ENCODE results near the gene MAG. TPM values are rescaled to one million over a fixed set of nuclear protein-coding genes. Genes with fewer than 3 reads are reported as not detected.

MAG gene
- total and polyA plus RNA-seq, 10 of the 15 experiments (the other 5 are each of a cell fraction or from before 2014, with no cell fraction given), result 0.03 to 0.82 (median 0.17) TPM; not detected in 2

GRCh38 chr19:35248310-35249145 lies 43.4 kb upstream of the MAG start, which contains the start of gene LSR (continued):
- TF ChIP-seq CTCF (IDR thresholded peaks at IDR 0.05 in 2 of 3, conservative IDR thresholded peaks at IDR 0.05 in 1 of 3; ENCODE audit: control insufficient read depth in 2 of 3, extremely low read depth in 1 of 3, insufficient read depth in 1 of 3, low read depth in 3 of 3, low read length in 3 of 3) (no peak), MYC (IDR thresholded peaks at IDR 0.05; ENCODE audit: insufficient read depth, insufficient read length, insufficient replicate concordance, low read length, severe bottlenecking) (no peak), KDM1A (IDR thresholded peaks at IDR 0.05; ENCODE audit: borderline replicate concordance) (no peak), IRF3 (IDR thresholded peaks at IDR 0.05) (no peak), BMI1 (IDR thresholded peaks at IDR 0.05; ENCODE audit: borderline replicate concordance) (no peak), ZNF217 (IDR thresholded peaks at IDR 0.05) (peak; percentile 64; the same call in 1 of the 2 replicates), ETV6 (conservative IDR thresholded peaks at IDR 0.05 in 1 of 2, IDR thresholded peaks at IDR 0.05 in 1 of 2; ENCODE audit: borderline replicate concordance in 1 of 2, low read depth in 1 of 2) (peak in 1 of 2 experiments; percentile 33; a peak in 2 of 4 replicates), BACH1 (IDR thresholded peaks at IDR 0.05; ENCODE audit: borderline replicate concordance) (peak; percentile 88), USF1 (IDR thresholded peaks at IDR 0.05; ENCODE audit: borderline replicate concordance, extremely low read length, insufficient read depth, low read depth, low read length) (no peak), EP300 (IDR thresholded peaks at IDR 0.05; ENCODE audit: borderline replicate concordance in 1 of 2, control insufficient read depth in 1 of 2, low read depth in 2 of 2, low read length in 2 of 2) (no peak), RAD21 (IDR thresholded peaks at IDR 0.05; ENCODE audit: insufficient read depth, low read depth, low read length) (no peak), FOXK2 (IDR thresholded peaks at IDR 0.05) (peak; percentile 99), STAT1 (conservative IDR thresholded peaks at IDR 0.05) (peak; percentile 48; the same call in 1 of the 2 replicates), ZBTB40 (IDR thresholded peaks at IDR 0.05; ENCODE audit: borderline replicate concordance) (peak; percentile 77; the same call in 1 of the 2 replicates), CHD4 (IDR thresholded peaks at IDR 0.05) (no peak), ASH2L (IDR thresholded peaks at IDR 0.05; ENCODE audit: borderline replicate concordance, low read depth) (no peak), CBX5 (IDR thresholded peaks at IDR 0.05; ENCODE audit: low read depth) (no peak), RFX5 (IDR thresholded peaks at IDR 0.05; ENCODE audit: low read depth, low read length) (no peak), FOS (IDR thresholded peaks at IDR 0.05; ENCODE audit: borderline replicate concordance, extremely low read depth, insufficient read length) (no peak), GABPA (IDR thresholded peaks at IDR 0.05; ENCODE audit: low read depth) (peak; percentile 43; the same call in 1 of the 2 replicates)

Data from GM12878 (cell line).